Measurements from ENCODE around the gene FAM53A.
"Not testable (repeated sequence)": the region's sequence is repeated elsewhere in the genome, so short reads cannot be mapped to it uniquely, and the experiment has no call there.

Gene FAM53A

DNA sequence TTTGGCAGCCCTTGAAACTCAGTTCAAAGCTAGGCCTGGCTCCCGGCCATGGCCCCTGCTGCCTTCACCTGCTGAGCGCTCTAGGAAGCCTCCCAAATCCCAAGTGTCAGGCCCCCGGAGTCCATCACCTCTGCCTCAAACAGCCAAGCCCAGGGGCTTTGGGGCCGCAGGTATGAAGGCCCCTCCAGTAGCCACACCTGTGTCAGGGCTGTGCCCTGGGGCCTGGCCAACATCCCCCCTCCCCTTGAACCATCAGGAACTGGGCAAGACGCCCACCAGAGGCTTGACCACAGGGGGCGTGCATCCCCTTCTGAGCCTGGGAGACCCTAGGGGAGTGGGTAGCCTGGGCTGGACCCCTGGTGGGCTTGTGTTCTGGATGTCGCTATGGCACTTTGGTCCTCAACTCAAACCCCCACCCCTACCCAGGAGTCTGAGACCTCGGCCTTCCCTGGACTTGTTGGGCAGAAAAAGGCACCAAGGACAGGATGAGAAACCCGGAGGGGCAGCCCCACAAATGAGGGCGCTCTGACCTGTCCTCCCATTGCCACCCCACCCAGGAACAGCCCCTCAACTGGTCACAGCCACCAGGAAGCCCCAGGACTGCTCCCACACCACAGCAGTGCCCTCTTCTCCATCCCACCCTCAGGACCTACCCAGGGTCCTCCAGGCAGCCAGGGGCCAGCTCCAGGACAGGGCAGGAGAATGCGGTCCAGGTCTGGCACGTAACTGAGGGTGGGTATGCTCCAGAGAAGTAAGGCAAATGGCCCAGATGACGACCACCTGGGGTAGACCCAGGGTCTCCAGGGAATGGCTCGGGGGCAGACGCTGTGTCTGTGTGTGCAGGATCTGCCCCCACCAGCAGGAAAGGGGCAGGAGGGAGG lies 32.2 kb upstream of the FAM53A start:
- DNase-seq, result no peak

DNA sequence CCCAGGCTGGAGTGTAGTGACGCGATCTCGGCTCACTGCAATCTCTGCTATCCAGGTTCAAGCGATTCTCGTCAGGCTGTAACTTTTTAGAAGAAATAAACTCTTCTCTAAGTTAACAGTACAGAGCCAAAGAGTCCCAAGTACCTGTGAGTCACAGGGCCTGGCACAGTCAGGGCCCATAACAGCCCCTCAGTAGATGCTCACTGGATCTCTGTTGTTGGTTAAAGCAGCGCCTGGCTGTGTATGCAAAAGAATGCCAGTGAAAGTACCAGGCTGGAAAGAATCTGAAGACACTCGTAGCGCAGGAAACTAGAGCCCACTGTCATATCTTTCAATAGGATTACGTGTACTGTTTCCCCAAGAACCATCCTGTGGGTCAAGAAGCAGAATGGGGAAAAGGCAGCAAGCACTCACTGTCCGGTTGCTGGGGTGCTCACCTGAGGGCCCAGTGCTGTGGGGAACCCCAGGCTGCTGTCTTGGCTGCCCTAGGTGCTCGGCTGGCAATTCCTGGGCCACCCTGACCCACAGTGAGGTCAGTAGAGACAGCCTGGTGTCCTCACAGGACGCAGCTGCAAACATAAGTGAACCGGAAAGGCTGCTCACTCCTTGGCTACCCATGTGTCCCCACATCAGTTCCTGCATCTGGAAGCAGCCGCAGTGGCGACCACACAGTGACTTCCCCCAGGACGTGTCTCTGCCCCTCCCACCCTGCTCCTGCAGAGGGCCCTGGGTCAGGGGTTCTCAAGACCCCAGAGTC lies 31.1 kb upstream of the FAM53A start:
- DNase-seq, result no peak

DNA sequence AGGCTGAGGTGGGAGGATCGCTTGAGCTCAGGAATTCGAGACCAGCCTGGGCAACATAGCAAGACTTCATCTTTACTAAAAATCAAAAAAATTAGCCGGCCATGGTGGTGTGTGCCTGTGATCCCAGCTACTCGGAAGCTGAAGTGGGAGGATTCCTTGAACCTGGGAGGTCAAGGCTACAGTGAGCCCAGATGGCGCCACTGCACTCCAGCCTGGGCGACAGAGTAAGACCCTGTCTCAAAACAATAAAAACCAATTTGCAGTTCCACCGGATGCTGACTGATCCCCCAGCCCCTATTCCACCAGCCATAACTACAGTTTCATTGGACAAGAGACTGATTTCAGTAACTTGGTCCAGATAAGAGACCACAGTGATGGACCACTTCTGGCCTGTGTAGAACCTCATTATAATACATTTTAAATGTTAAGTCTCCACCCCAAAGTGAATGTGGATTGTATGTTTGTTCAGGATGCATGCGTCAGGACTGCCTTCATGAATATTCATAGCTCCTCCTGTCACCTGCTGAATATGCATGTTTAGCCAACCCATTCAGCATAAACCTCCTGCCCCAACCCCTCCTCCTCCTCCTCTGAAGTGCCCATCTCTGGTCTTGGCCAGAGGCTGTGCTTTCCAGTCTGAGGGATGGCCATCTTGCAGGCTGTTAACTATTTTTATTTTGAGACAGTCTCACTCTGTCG lies 30.3 kb upstream of the FAM53A start:
- DNase-seq, result no peak

DNA sequence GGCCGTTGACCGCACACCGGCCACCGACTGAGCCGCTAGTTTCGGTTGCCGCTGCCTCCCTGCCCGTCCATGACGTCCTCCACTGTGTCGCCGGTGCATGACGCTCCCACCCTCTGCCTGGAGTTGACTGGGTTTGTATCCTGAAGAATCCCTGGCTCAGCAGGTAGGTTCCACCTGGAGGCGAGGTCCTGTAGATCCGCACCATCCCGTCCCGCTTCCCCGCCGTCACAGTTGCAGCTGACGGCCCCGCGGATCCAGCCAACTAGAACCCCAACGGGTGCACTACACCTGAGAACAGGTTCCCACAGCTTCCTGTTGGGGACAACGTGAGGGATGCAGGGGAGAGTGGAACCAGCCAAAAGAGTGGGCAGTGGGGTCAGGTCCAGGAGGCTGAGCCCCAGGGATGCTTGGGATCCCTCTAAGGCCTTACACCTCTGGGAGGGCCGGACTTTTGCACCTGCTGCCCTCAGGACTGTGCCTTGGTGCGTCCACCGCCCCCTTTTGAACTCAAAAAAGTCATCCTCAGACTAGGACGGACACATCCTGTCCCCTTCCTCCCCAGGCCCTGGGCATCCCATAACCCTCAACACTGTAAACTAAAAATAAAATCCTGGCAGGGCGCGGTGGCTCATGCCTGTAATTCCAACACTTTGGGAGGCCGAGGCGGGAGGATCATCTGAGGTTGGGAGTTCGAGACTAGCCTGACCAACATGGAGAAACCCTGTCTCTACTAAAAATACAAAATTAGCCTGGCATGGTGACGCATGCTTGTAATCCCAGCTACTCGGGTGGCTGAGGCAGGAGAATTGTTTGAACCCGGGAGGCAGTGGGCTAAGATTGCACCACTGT lies 29.1 kb upstream of the FAM53A start:
- DNase-seq, result no peak

DNA sequence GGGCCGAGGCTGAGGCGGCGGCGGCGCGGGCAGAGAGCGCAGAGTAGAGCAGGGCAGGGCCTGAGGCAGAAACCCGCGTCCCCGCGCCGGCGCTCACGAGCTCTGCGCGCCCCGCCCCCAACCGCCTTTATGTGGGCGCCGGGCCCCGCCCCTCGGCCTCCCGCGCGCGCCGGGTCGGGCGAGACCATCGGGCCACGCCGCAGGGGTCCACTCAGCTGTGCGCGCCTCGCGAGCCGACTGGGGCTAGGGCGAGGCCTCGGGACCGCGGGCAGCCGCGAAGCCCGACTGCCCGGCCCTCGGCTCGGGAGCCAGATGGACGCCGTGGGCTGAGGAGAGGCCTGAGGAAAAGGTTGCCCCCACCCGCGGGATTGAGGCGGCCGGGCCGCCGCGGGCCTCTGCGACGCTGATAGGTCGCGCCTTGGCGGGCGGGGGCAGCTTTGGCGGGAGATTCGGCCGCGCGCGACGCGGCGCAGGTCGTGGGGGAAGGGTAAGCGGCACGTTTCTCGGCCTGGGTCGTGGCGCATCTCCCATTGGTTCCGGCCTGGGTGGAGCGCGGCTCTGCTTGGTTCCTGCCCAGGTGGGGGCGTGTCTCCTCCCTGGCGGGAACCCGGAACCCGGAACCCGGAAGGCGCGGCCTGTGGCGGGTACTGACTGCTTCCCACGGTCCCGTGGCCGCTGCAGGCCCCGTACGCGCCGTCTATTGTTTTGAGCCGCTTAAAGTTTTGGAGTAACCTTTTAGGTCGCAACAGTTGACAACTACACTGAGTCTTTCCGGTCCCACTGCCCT lies 28.3 kb upstream of the FAM53A start, which contains the start of gene SLBP:
TSS of gene SLBP (minus strand) at position 104 of the 787 bp plus-strand sequence. CDS start 131 bp downstream, outside the sequence.
- DNase-seq, result peak; percentile 78 to 85

DNA sequence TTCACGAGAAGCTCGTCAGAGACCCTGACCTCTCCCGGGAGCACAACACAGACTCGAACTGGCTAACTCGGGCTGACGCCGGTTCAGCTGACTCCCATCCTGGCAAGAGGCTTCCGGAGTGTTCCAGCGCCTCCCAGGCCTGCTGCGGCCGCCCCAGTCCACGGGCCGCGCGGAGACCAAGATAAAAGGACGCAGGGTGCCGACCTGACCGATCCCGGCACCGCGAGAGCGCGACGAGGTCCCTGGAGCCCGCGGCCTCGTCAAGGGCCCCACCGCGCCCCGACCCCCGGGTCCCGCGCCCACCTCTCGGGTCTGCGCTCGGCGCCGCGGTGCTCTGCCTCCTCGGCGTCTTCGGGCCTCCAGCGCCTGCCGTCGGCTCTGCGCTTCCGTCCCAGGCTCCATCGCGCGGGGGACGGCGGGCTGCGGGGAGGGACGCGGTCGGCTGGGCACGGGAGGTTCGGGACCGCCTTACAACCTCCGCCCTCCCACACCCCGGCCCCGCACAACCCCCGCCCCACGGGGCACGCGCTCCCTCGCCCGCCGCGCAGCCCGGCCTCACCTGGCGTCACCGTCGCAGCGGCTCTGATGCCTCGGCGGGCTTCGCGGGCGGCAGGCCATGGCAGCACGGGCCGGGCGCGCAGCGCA lies 27.6 kb upstream of the FAM53A start:
- DNase-seq, result peak; percentile 4 to 23

DNA sequence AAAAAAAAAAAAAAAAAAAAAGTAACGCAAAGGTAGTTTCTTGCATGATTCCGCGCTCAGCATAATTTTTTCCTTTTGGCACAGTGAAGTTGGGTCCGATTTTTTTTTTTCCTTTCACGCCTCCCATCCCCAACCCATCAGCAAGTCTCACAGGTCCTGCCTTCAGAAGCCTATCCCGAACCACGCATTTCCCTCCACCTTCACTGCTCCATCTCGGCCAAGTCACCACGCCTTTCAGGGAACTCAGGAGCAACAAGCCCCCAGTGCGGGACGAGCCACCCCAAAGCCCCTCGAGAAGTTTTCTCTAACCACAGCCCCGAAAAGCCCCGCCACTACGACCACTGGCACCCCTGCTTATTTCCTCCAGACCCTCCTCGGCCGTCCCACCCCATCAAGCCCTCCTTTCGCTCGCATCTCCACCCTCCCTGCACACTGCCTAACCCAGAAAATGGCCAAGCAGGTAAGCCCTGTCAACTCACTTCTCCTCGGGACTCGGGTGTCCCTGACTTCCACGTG lies 27.0 kb upstream of the FAM53A start:
- DNase-seq, result no peak

DNA sequence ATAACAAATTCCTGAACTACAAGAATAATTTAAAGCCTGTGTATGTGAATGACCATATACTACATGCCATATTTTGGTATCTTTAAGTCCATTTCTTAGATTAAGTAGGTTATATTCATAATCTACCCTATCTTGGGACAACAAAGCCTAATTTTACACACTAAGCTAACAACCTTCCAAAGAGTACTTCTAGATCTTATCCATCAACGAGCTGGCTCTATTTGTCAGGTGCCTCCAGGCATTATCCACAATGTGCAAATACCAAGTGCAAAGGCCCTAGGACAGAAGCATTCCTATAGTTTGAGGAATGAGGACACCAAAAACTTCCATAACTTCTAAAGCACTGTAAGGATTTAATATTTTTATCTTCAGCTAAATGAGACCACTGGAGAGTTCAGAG lies 24.5 kb upstream of the FAM53A start:
- DNase-seq, result no peak

DNA sequence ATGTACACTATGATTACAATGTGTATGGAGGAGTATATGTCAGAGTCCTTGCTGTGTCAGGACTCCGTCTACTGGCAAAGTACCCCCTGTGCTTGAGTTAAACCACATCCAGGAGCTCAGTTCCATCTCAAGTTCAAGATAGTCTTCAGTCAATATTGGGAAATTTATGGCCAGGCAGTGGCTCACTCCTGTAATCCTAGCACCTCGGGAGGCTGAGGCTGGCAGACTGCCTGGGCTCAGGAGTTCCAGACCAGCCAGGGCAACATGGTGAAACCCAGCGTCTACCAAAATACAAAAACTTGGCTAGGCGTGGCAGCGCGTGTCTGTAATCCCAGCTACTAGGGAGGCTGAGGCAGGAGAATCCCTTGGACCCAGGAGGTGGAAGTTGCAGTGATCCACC lies 22.2 kb upstream of the FAM53A start:
- no peak for DNase-seq

DNA sequence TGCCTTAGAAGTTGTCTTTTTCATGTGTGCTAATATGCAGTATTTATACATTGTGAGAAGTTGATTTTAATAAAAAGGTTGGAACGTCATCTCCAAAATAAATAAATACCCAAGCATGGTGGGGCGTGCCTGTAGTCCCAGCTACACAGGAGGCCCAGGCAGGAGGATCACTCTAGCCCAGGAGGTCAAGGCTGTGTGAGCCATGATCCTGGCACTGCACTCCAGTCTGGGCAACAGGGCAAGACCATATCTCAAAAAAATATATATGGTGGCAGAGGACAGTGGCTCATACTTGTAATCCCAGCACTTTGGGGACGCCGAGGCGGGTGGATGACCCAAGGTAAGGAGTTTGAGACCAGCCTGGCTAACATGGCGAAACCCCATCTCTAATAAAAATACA lies 21.6 kb upstream of the FAM53A start:
- DNase-seq, result no peak

DNA sequence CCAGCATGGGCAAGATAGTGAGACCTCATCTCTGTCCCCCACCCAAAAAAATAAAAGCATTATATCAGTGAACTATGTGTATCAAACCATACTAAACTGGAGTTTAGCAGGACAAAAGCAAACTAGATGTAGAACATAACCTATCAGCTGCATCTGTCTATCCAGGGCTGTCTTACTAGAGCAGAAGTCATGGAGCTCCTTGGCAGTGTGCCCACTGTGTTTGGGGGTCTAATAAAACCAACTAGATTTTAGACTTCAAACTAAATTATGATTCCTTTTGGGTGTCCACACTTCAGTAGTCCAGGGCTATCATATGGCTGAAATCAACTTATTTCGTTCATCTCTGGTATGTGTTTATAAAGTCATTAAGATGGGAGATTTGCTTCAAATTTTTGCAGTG lies 19.8 kb upstream of the FAM53A start:
- no peak for DNase-seq

DNA sequence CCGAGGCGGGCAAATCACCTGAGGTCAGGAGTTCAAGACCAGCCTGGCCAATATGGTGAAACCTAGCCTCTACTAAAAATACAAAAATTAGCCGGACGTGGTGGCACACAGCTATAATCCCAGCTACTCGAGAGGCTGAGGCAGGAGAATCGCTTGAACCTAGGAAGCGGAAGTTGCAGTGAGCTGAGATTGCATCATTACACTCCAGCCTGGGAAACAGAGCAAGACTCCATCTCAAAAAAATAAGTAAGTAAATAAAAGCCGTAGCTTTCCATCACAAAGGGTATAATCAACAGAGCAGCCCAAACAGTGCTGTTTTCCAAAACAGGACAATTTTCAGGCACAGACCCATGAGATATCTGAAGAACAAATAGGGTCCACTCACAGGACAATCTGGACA lies 17.6 kb upstream of the FAM53A start:
- not testable (repeated sequence) for DNase-seq

DNA sequence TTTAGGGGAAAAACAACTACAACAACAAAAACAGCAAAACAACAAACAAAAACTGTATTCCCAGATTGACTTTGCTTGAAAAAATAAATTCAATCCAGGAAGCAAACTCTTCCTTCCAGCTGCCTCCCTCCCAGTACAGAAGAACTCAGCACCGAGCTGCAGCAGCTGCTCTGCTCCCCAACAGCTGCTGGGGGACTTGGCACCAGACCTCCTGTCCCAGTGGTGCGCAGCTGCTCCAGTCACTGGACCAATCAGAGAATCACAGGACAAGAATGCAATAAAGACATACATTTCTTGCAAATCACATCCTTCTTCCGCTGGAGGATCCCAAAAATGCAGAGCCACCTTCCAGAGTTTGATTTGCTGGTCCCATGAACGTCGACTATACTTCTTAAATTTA lies 11.8 kb upstream of the FAM53A start:
- DNase-seq, result no peak

DNA sequence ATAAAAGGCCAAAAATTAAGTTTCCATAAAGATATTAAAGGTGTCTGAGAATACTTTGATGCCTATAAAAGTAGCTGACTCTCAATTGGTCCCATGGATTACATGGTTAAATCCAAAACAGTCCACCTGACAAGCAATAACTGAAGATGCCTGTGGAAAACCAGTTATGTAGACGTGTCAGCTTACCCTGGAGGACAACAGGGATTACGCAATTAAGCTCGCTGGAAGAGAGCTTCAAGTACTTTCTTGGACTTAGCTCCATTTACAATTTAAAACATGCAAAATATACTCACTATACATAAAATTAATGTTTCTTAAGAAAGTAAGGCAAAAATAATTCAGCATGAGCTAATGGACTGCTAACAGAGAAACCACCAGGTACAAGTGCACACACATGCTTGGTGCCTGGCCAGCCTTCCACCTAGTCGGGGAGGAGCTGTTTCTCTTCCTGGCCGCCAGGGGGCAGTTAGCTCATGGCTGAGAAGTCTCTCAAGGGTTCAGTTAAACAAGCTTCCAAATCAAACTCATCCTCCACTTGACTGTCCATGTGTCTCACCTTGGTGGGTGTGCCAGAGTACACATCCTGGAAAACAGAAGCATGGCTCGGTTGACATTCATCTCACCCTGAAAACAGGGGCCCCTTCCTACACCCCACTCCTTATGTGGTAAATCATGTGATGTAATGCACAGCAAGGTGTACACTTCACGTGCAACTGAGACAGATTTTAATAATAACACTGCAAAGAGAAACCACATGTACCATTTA lies 9.2 kb upstream of the FAM53A start:
- DNase-seq, result peak; percentile 32 to 59

DNA sequence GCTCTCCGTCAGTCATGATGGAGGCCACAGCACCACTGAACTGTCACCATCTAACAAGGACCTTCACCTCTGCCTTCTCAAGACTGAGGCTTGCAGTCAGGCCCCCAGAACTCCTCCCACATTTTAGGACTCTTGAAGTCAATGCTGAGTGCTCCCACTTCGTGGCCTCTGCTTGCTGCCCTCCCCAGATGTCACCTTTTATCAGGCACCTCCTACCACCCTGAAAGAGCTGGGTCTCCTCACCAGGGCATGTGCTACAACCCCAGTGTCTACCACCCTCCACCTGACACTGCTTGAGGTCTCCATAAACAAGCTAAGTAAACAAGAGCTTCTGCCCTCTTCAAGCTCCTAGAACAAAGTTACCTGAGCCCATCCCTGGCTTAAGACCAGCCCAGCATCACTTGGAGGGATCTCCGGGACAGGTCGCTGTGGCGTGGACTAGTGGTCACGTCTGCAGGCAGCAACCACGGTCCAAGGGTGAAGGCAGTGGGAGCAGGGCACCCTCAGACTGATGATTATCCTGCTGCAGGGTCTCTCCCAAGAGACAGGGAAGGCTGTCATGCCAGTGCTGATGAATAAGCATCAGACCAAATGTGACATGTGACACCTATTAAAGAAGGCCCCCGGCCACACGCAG lies 7.7 kb upstream of the FAM53A start:
- DNase-seq, result no peak

DNA sequence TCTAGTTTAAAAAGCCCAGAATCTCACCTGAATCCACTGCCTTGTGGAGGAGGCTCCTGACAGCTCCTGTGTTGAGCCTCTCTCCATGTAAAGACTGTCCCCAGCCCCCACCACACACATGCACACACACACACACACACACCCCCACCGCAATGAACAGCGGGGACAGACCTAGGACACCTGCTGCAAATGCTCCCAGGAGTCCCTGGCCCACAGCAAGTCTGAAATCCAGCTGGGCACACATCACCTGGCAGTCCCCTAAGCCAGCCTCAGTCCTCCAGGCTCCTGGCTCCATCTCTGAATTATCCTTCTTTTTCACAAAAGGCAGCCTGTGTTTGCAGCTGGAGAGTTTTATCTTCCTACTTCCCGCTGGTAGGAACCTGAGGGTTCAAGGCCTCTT lies 6.6 kb upstream of the FAM53A start:
- no peak for DNase-seq

DNA sequence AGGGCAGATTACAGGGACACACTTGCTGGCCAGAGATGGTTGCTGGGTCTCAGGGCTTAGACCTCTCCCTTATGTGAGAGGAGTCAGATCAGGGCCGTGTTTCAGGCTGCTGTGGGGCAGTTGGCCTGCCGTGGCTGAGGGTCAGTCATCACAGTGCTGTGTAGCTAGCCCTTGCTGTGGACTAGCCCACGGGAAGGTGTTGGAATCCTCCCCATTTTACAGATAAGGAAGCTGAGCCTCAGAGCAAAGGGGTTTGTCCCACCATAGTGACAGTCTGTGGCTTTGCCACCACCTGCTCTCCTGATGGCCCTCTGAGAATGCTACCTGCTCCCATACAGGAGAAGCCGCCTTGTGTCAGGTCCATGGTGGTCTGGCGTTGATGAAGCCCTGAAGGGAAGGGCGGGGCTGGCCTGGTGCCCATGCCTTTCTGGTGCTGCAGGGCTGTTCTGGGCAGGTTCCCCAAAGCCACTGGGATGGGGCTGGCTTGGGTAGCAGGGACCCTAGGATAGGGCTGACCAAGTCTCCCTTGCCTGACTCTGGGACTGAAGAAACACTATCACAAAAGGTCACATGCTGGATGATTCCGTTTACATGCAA lies 2.4 kb upstream of the FAM53A start:
- no peak for DNase-seq

DNA sequence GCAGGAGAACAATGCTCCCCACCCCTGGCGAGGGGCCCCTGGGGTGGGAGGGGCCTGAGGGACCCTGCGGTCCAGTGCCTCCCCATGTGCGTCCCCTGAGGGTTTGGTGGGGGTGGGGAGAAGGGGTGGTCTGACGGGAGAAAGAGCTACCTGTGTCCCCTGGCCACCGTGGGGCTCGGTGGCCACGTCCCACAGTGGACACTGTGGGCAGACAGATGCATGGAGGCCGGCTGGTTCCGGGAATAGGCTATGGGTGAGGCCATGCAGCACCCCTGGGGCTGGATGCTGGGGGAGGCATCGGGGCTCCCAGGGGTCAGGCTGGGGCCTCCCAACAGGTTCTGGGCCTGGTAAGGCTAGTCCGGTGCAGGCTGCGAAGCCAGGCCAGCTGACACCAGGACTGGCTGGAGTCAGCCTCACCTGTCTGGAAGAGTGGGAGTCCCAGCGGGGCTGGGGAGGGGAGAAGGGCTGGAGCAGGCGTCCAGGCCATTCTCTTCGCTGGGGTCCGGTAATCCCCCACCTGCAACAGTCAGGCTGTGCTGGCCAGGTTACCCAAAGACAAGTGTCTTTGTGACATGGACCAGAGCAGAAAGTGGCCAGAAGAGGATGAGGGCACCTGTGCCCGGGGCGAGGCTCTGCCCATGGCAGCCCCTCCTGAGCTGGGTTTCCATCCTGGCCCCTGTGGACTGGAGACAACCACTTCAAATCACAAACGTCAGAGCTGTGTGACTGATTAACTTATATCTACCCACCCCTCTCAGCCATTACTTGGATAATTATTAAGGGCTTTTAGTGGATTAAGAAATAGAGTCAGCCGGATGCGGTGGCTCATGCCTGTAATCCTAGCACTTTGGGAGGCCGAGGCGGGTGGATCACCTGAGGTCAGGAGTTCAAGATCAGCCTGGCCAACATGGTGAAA lies 1.4 kb upstream of the FAM53A start:
- DNase-seq, result no peak
